SU-DHL-6 (cell line): ENCODE data around the gene EXD1.

ENCODE experiments used
- EZH2phosphoT487 ChIP-seq: fragments of 200-600 bp; sonication (generic), shearing (Covaris generic); conservative IDR thresholded peaks from 2 replicates; pipeline ENCODE4 v1.6.1; 2018; ENCODE audit warnings: mild to moderate bottlenecking, antibody characterized with exemption, low read length, moderate library complexity, mixed read lengths
- TF ChIP-seq, protein P1 (sequence below): fragments of 200-600 bp; sonication (generic); IDR thresholded peaks from one replicate; pipeline ENCODE4 v1.5.1; 2017; ENCODE audit warnings: antibody characterized with exemption, mild to moderate bottlenecking, low read length, moderate library complexity; ENCODE audit not compliant: insufficient read depth, poor library complexity, severe bottlenecking

DNA sequence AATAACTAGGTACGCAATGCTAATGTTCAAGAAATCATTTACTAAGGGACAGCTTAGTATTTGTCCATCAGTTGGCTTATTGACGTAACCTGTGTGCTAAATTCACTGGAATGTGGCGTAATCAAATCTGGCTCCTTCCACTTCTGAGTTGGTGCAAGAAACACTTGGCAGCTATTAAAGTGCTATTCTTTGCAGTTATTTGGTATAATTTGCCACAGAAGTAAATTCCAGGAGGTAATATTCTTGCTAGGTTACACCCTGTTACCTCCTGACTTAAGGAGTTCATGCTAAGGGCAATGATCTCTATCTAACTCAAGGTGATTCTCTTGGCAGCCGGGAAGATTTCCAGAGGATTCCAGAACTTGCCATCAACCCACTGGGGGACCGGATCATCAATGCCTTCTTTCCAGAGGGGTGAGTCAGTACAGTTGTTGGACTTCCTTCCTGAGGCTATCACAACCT lies 26.1 kb upstream of the EXD1 start:
- TF ChIP-seq, protein P1, sequence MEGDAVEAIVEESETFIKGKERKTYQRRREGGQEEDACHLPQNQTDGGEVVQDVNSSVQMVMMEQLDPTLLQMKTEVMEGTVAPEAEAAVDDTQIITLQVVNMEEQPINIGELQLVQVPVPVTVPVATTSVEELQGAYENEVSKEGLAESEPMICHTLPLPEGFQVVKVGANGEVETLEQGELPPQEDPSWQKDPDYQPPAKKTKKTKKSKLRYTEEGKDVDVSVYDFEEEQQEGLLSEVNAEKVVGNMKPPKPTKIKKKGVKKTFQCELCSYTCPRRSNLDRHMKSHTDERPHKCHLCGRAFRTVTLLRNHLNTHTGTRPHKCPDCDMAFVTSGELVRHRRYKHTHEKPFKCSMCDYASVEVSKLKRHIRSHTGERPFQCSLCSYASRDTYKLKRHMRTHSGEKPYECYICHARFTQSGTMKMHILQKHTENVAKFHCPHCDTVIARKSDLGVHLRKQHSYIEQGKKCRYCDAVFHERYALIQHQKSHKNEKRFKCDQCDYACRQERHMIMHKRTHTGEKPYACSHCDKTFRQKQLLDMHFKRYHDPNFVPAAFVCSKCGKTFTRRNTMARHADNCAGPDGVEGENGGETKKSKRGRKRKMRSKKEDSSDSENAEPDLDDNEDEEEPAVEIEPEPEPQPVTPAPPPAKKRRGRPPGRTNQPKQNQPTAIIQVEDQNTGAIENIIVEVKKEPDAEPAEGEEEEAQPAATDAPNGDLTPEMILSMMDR, result no peak
- no peak for TF ChIP-seq EZH2phosphoT487
